ENCODE results near the gene ATP1A2.

The ATP1A2 gene

DNA sequence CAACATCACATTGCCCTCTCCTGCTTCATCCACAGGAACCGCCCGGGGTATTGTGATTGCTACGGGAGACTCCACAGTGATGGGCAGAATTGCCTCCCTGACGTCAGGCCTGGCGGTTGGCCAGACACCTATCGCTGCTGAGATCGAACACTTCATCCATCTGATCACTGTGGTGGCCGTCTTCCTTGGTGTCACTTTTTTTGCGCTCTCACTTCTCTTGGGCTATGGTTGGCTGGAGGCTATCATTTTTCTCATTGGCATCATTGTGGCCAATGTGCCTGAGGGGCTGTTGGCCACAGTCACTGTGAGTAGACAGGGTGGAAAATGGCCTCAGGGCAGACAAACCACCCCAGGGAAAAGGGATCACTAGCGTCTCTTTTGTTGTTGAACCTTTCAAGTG is 48.6 kb downstream of the ATP1A2 start:
- ChIA-PET POLR2A (no interaction called here), CTCF (interaction anchor here (0.9 to 2.2 kb wide), 2 partner anchors 9 to 16 kb away, joined by 3 to 8 read pairs; no protein-coding TSS in a partner anchor)
- no peak overlapping the region for H3K4me3 ChIP-seq (ENCODE audit: low read depth, low read length)
- H3K9me3 ChIP-seq (ENCODE audit: control insufficient read depth, insufficient read depth, low read depth, low read length) = no peaks in the 10 kb centered on the region
- no peaks in the 10 kb centered on the region for H3K36me3 ChIP-seq (ENCODE audit: control insufficient read depth in 2 of 2, insufficient read depth in 1 of 2, low read length in 2 of 2)
- no peak for TF ChIP-seq ZXDB (tag by site-specific recombination; IDR thresholded peaks at IDR 0.05)
- no peak for TF ChIP-seq ZNF37A (tag by site-specific recombination; IDR thresholded peaks at IDR 0.05)
- no peak for TF ChIP-seq KLF17 (tag by site-specific recombination; IDR thresholded peaks at IDR 0.05)
- no peak for TF ChIP-seq ZBTB20 (tag by site-specific recombination; IDR thresholded peaks at IDR 0.05)
- peak; percentile 16; the same call in 1 of the 2 replicates for TF ChIP-seq ZNF140 (tag by site-specific recombination; IDR thresholded peaks at IDR 0.05)
- no peak for TF ChIP-seq ZNF549 (tag by site-specific recombination; IDR thresholded peaks at IDR 0.05)
- TF ChIP-seq ZFP41 (tag by site-specific recombination; IDR thresholded peaks at IDR 0.05; ENCODE audit: borderline replicate concordance) = no peak
- TF ChIP-seq, protein P1, sequence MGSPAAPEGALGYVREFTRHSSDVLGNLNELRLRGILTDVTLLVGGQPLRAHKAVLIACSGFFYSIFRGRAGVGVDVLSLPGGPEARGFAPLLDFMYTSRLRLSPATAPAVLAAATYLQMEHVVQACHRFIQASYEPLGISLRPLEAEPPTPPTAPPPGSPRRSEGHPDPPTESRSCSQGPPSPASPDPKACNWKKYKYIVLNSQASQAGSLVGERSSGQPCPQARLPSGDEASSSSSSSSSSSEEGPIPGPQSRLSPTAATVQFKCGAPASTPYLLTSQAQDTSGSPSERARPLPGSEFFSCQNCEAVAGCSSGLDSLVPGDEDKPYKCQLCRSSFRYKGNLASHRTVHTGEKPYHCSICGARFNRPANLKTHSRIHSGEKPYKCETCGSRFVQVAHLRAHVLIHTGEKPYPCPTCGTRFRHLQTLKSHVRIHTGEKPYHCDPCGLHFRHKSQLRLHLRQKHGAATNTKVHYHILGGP (tag by site-specific recombination; IDR thresholded peaks at IDR 0.05) = no peak
- H3K27ac ChIP-seq (ENCODE audit: extremely low read depth, low read depth, low read length) = no peak overlapping the region
- no peaks in the 10 kb centered on the region for H3K4me1 ChIP-seq (ENCODE audit: control insufficient read depth, insufficient read depth, low read length)

GRCh38 chr1:160166166-160166868 is 50.8 kb downstream of the ATP1A2 start:
- POLR2A ChIA-PET = no interaction called here
- H3K27ac ChIP-seq (ENCODE audit: extremely low read depth, low read depth, low read length) = no peak overlapping the region
- no peaks in the 10 kb centered on the region for H3K9me3 ChIP-seq (ENCODE audit: control insufficient read depth, insufficient read depth, low read depth, low read length)
- no peak for TF ChIP-seq HOXA7 (CRISPR knock-in tag; IDR thresholded peaks at IDR 0.05; ENCODE audit: borderline replicate concordance)
- TF ChIP-seq, protein P2, sequence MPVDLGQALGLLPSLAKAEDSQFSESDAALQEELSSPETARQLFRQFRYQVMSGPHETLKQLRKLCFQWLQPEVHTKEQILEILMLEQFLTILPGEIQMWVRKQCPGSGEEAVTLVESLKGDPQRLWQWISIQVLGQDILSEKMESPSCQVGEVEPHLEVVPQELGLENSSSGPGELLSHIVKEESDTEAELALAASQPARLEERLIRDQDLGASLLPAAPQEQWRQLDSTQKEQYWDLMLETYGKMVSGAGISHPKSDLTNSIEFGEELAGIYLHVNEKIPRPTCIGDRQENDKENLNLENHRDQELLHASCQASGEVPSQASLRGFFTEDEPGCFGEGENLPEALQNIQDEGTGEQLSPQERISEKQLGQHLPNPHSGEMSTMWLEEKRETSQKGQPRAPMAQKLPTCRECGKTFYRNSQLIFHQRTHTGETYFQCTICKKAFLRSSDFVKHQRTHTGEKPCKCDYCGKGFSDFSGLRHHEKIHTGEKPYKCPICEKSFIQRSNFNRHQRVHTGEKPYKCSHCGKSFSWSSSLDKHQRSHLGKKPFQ (tag by site-specific recombination; IDR thresholded peaks at IDR 0.05) = no peak
- no peak for TF ChIP-seq HOXD13 (CRISPR knock-in tag; IDR thresholded peaks at IDR 0.05; ENCODE audit: borderline replicate concordance)
- TF ChIP-seq PRDM2 (tag by site-specific recombination; IDR thresholded peaks at IDR 0.05; ENCODE audit: borderline replicate concordance) = no peak
- TF ChIP-seq ZNF10 (tag by site-specific recombination; IDR thresholded peaks at IDR 0.05) = no peak
- TF ChIP-seq KLF17 (tag by site-specific recombination; IDR thresholded peaks at IDR 0.05) = no peak
- no peak for TF ChIP-seq ZNF670 (tag by site-specific recombination; IDR thresholded peaks at IDR 0.05; ENCODE audit: low read depth)
- no peak for TF ChIP-seq ZNF510 (tag by site-specific recombination; IDR thresholded peaks at IDR 0.05; ENCODE audit: insufficient replicate concordance)
- no peak for TF ChIP-seq ZNF660 (tag by site-specific recombination; IDR thresholded peaks at IDR 0.05)
- TF ChIP-seq ZNF184 (tag by site-specific recombination; IDR thresholded peaks at IDR 0.05) = no peak
- TF ChIP-seq ZNF155 (tag by site-specific recombination; IDR thresholded peaks at IDR 0.05) = no peak
- no peak overlapping the region for H3K4me3 ChIP-seq (ENCODE audit: low read depth, low read length)
- H3K36me3 ChIP-seq (ENCODE audit: control insufficient read depth in 2 of 2, insufficient read depth in 1 of 2, low read length in 2 of 2) = no peaks in the 10 kb centered on the region
- CTCF ChIA-PET = interaction anchor here (0.6 to 0.7 kb wide), 2 partner anchors 126 to 961 kb away, joined by 3 read pairs; no protein-coding TSS in a partner anchor
- no peaks in the 10 kb centered on the region for H3K4me1 ChIP-seq (ENCODE audit: control insufficient read depth, insufficient read depth, low read length)

All from HEK293 (cell line).